ENCODE measurements around the gene MSL3B.

- TF ChIP-seq CTCF (conservative IDR thresholded peaks at IDR 0.05) (no peak), EZH2 (IDR thresholded peaks at IDR 0.05; ENCODE audit: low read depth) (no peak)
Observed at GRCh38 chr2:233831011-233831721, 37.0 kb downstream of the MSL3B start.

Data from PC-9 (cell line).